Mesendoderm (in vitro differentiated cells): ENCODE data around the gene CEP112.

Source experiments
- DNase-seq: peaks from one replicate; pipeline ENCODE4 v3.0.0; 2013
- H2AK5ac ChIP-seq: 2 replicates; pipeline ENCODE4 v1.6.1; 2013; ENCODE audit warnings: low read length, inconsistent platforms
- H2BK120ac ChIP-seq: 2 replicates; pipeline ENCODE4 v1.6.1; 2013; ENCODE audit warnings: low read depth, mild to moderate bottlenecking, low read length, moderate library complexity, mixed read lengths
- H2BK15ac ChIP-seq: replicated peaks from 2 replicates; pipeline ENCODE4 v1.6.1; 2013; ENCODE audit warnings: low read depth, mild to moderate bottlenecking, moderate library complexity
- H2BK5ac ChIP-seq: 2 replicates; pipeline ENCODE4 v1.6.1; 2013; ENCODE audit warnings: low read length, inconsistent platforms
- H3K18ac ChIP-seq: 2 replicates; pipeline ENCODE4 v1.6.1; 2013; ENCODE audit warnings: mild to moderate bottlenecking, low read length, mixed read lengths
- H3K23ac ChIP-seq: one replicate; pipeline ENCODE4 v1.6.1; 2013; ENCODE audit warnings: low read length
- H3K27ac ChIP-seq: 2 replicates; pipeline ENCODE4 v1.5.1; 2013; ENCODE audit warnings: low read depth, mild to moderate bottlenecking, inconsistent platforms, low read length, moderate library complexity
- H3K27me3 ChIP-seq: 2 replicates; pipeline ENCODE4 v1.6.1; 2013; ENCODE audit warnings: low read length, control low read depth, mild to moderate bottlenecking, inconsistent platforms; ENCODE audit not compliant: insufficient read depth, poor library complexity
- H3K36me3 ChIP-seq: 2 replicates; pipeline ENCODE4 v1.6.1; 2013; ENCODE audit warnings: low read length, inconsistent platforms; ENCODE audit not compliant: control insufficient read depth, insufficient read depth
- H3K4ac ChIP-seq: one replicate; pipeline ENCODE4 v1.6.1; 2013; ENCODE audit warnings: low read depth, mild to moderate bottlenecking, low read length, moderate library complexity
- H3K4me1 ChIP-seq: 2 replicates; pipeline ENCODE4 v1.6.1; 2013; ENCODE audit warnings: low read depth, low read length, inconsistent platforms; ENCODE audit not compliant: control insufficient read depth
- H3K4me2 ChIP-seq: 2 replicates; pipeline ENCODE4 v1.6.1; 2013; ENCODE audit warnings: low read length
- H3K4me3 ChIP-seq: 2 replicates; pipeline ENCODE4 v1.5.1; 2013; ENCODE audit warnings: mild to moderate bottlenecking, low read length
- H3K56ac ChIP-seq: one replicate; pipeline ENCODE4 v1.6.1; 2013; ENCODE audit warnings: low read length
- H3K79me1 ChIP-seq: 2 replicates; pipeline ENCODE4 v1.6.1; 2013; ENCODE audit warnings: low read length, inconsistent platforms
- H3K79me2 ChIP-seq: 2 replicates; pipeline ENCODE4 v1.6.1; 2013; ENCODE audit warnings: mild to moderate bottlenecking, low read length; ENCODE audit not compliant: control insufficient read depth, insufficient read depth
- H3K9ac ChIP-seq: 2 replicates; pipeline ENCODE4 v1.6.1; 2013; ENCODE audit warnings: low read length, inconsistent platforms
- H4K5ac ChIP-seq: one replicate; pipeline ENCODE4 v1.6.1; 2013; ENCODE audit warnings: low read length
- H4K8ac ChIP-seq: one replicate; pipeline ENCODE4 v1.6.1; 2013; ENCODE audit warnings: low read depth, mild to moderate bottlenecking, control low read depth, low read length, moderate library complexity
- WGBS: extraction: QIAGEN DNeasy Blood & Tissue Kit; methylation state at CpG from one replicate; pipeline ENCODE4 v1.1.7; 2013; ENCODE audit warnings: low lambda C conversion rate, missing lambda C conversion rate; ENCODE audit not compliant: insufficient coverage; ENCODE audit errors: extremely low coverage; 5-methylcytosine and 5-hydroxymethylcytosine counted together

The CEP112 gene

DNA sequence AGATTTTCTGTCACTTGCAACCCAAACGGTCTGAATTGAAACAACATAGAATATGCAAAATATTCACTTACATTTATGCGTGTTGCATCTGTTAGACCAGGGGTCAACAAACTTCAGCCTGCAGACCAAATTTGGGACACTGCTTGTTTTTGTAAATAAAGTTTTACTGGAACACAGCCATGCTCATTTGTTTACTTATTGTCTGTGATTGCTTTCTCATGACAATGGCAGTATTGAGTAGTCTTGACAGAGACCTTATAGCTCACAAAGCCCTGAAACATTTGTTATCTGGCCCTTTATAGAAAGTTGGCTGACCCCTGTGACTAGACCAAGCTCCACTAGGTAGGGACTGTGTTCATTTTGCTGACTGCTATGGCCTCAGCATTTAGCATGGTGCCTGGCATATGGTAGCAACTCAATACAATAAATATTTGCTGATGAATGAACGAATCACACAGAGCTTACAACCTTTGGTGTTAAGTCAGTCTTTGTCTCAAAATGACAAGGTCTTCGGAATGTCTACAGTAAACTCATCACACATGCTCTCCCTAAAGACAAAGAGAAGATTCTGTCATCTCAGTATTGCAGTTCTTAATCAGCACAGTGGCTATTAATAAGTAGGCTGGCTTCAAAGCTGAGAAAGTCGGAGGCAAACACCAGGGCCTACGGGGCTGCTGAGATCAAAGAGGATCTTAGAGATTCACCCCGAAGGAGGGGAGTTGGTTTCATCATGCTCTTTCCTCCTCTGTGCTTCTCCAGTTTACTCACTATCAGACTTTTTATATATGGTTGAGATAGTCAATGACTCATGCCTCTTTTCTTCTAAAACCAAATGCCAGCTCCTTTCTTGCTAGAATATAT, 535.3 kb downstream of the CEP112 start:
- H2AK5ac ChIP-seq, result no peak overlapping the region
- H3K27me3 ChIP-seq, result no peaks in the 10 kb centered on the region
- no peak overlapping the region for H3K9ac ChIP-seq
- H3K4ac ChIP-seq, result no peak overlapping the region
- no peak overlapping the region for H4K5ac ChIP-seq
- no CpG with 5 or more reads among the region's 7 CpGs for WGBS
- no peak for DNase-seq
- no peaks in the 10 kb centered on the region for H3K4me1 ChIP-seq
- H3K4me3 ChIP-seq, result no peak overlapping the region
- no peak overlapping the region for H3K4me2 ChIP-seq
- H3K18ac ChIP-seq, result no peak overlapping the region
- H2BK120ac ChIP-seq, result no peak overlapping the region
- H3K56ac ChIP-seq, result no peak overlapping the region
- no peaks in the 10 kb centered on the region for H3K79me1 ChIP-seq
- H4K8ac ChIP-seq, result no peak overlapping the region
- no peak overlapping the region for H3K23ac ChIP-seq
- H3K36me3 ChIP-seq, result no peaks in the 10 kb centered on the region
- H3K27ac ChIP-seq, result no peak overlapping the region
- H3K79me2 ChIP-seq, result no peaks in the 10 kb centered on the region
- H2BK5ac ChIP-seq, result no peak overlapping the region
- H2BK15ac ChIP-seq, result no peak overlapping the region

DNA sequence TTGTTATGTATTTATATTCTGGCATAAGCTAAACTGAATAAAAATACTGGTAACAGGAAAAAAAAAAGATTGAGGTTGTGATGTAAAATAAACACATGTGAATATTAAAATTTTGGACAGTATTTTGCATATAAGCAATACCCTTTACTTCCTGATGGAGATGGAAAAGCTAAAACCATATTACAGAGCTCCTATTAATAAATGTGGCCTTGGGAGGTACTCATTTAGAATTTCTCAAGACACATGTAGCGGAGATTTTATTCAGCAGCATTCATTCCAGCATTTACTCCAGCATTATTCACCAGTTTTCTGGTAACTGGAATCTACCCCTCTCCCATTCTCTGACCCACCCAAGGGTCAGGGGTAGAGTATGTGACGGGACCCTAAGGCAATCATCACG, 536.2 kb downstream of the CEP112 start:
- DNase-seq, result no peak
- no peak overlapping the region for H3K4me2 ChIP-seq
- no peaks in the 10 kb centered on the region for H3K27me3 ChIP-seq
- no peak overlapping the region for H4K8ac ChIP-seq
- no peak overlapping the region for H3K18ac ChIP-seq
- no peaks in the 10 kb centered on the region for H3K36me3 ChIP-seq
- H2BK15ac ChIP-seq, result no peak overlapping the region
- H3K9ac ChIP-seq, result no peak overlapping the region
- no peak overlapping the region for H4K5ac ChIP-seq
- no peak overlapping the region for H2AK5ac ChIP-seq
- H3K4me3 ChIP-seq, result no peak overlapping the region
- H3K79me1 ChIP-seq, result no peaks in the 10 kb centered on the region
- no peak overlapping the region for H3K56ac ChIP-seq
- H3K23ac ChIP-seq, result no peak overlapping the region
- no peak overlapping the region for H3K4ac ChIP-seq
- H3K27ac ChIP-seq, result no peak overlapping the region
- WGBS, result no CpG with 5 or more reads among the region's 3 CpGs
- H2BK120ac ChIP-seq, result no peak overlapping the region
- no peaks in the 10 kb centered on the region for H3K4me1 ChIP-seq
- H3K79me2 ChIP-seq, result no peaks in the 10 kb centered on the region
- no peak overlapping the region for H2BK5ac ChIP-seq

DNA sequence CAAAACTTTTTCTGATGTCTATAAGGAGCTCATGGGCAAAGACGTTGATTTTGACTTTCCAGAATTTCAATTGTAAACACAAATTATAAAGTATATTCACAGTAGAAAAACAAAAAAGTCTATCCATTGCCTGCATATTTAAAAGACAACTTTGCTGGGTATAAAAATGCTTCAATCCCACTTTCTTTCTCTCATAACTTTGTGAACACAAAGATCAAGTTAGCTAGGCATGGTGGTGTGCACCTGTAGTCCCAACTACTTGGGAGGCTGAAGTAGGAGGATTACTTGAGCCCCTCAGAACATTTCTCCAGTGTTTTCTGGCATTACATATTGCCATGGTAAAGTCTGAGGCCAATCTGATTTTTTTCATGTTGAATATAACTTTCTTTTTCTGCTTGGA, 547.4 kb downstream of the CEP112 start:
- no peak overlapping the region for H3K23ac ChIP-seq
- no peak overlapping the region for H3K27ac ChIP-seq
- H3K79me2 ChIP-seq, result no peaks in the 10 kb centered on the region
- WGBS, result no CpG with 5 or more reads among the region's 1 CpG
- H4K8ac ChIP-seq, result no peak overlapping the region
- H3K36me3 ChIP-seq, result no peaks in the 10 kb centered on the region
- no peak overlapping the region for H2AK5ac ChIP-seq
- no peaks in the 10 kb centered on the region for H3K79me1 ChIP-seq
- no peak overlapping the region for H3K4ac ChIP-seq
- H3K4me3 ChIP-seq, result no peak overlapping the region
- no peaks in the 10 kb centered on the region for H3K4me1 ChIP-seq
- no peak overlapping the region for H2BK15ac ChIP-seq
- H3K4me2 ChIP-seq, result no peak overlapping the region
- no peak overlapping the region for H3K9ac ChIP-seq
- DNase-seq, result no peak
- no peak overlapping the region for H4K5ac ChIP-seq
- H3K27me3 ChIP-seq, result no peaks in the 10 kb centered on the region
- H2BK120ac ChIP-seq, result no peak overlapping the region
- no peak overlapping the region for H3K18ac ChIP-seq
- no peak overlapping the region for H2BK5ac ChIP-seq
- no peak overlapping the region for H3K56ac ChIP-seq

DNA sequence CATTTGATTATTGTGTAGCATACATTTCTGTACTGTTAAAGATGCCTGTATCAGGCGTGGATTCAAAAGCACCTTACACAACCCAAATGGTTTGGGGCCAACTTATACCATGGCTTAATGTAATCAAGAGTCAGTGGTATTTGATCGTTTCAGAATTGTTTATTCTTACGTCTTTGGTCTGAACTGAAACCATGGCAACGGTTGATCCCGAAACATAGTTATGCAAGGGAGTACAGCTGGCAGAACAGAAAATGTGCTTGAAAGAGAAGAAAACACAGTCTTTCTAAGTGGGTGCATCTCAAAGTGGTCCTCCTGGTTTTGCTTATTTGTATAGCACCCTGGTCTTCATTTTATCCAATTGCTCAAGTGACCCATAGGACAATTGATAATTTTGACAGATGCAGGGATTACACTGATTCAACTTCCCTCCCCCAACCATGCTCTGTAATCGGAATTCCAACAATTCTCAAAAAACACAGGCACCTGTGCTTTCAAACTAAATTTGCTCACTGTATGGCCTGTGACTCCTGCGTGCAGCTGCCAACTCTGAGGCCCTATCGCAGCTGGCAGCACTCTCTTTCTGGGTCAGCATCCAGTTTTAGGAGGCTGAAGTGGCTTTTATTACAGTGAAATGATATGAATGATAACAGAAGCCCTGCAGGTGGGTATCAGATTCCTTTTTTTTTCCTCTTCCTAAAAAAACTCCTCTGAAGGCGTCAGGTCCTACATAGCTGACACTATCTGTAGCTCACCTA, 553.5 kb downstream of the CEP112 start:
- H3K4me2 ChIP-seq, result no peak overlapping the region
- H3K18ac ChIP-seq, result no peak overlapping the region
- no peaks in the 10 kb centered on the region for H3K36me3 ChIP-seq
- DNase-seq, result peak; percentile 14
- H4K5ac ChIP-seq, result no peak overlapping the region
- no peak overlapping the region for H2AK5ac ChIP-seq
- H2BK5ac ChIP-seq, result no peak overlapping the region
- no peak overlapping the region for H3K4me3 ChIP-seq
- no peak overlapping the region for H3K56ac ChIP-seq
- no peak overlapping the region for H3K27ac ChIP-seq
- no peak overlapping the region for H3K23ac ChIP-seq
- H3K79me2 ChIP-seq, result no peaks in the 10 kb centered on the region
- no peaks in the 10 kb centered on the region for H3K79me1 ChIP-seq
- no peak overlapping the region for H2BK15ac ChIP-seq
- no peak overlapping the region for H4K8ac ChIP-seq
- H3K4ac ChIP-seq, result no peak overlapping the region
- no peak overlapping the region for H3K9ac ChIP-seq
- no peak overlapping the region for H2BK120ac ChIP-seq
- WGBS, result no CpG with 5 or more reads among the region's 9 CpGs
- peaks cover 3% of the 10 kb centered on the region for H3K4me1 ChIP-seq
- H3K27me3 ChIP-seq, result no peaks in the 10 kb centered on the region

DNA sequence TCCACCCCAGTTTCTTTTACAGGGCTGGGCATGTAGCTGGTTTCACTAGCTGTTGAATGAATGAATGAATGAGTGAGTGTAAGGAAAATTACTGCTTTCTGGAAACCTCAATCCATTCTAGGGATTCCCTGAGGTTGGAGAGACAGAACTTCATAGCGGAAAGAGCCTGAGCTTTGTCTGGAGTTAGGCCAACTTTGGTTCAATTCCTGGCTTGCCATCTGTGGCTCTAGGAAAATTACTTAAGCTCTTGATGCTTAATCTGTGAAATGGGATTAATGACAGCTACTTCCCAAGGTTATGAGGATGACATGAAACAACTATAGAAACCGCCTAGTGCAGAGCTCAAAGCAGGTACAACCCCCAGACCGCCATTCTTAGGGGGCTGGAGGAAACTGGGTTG, 554.1 kb downstream of the CEP112 start:
- Histone ChIP-seq H3K79me2 (no peaks in the 10 kb centered on the region), H3K36me3 (no peaks in the 10 kb centered on the region), H2BK5ac (no peak overlapping the region), H2BK15ac (no peak overlapping the region), H3K4ac (no peak overlapping the region), H3K56ac (no peak overlapping the region), H3K4me1 (peaks cover 3% of the 10 kb centered on the region), H3K27ac (no peak overlapping the region), H3K18ac (no peak overlapping the region), H2BK120ac (no peak overlapping the region), H3K27me3 (no peaks in the 10 kb centered on the region), H4K5ac (no peak overlapping the region), H3K4me2 (no peak overlapping the region), H4K8ac (no peak overlapping the region), H3K9ac (no peak overlapping the region), H2AK5ac (no peak overlapping the region), H3K79me1 (no peaks in the 10 kb centered on the region), H3K4me3 (no peak overlapping the region), H3K23ac (no peak overlapping the region)
- no CpG with 5 or more reads among the region's 3 CpGs for WGBS
- DNase-seq, result no peak
